H1 (cell line): ENCODE data around the gene WNT3A. TPM values are rescaled to one million over a fixed set of nuclear protein-coding genes. Genes with fewer than 3 reads are reported as not detected.

Experiments used
- BCL11A ChIP-seq, 2 experiments: IDR thresholded peaks; one replicate each; pipeline ENCODE4 v1.6.1; 2011; ENCODE audit warnings: low read depth in 2 of 2, low read length in 2 of 2, mild to moderate bottlenecking in 2 of 2
- CBX5 ChIP-seq: fragments of 300-800, 300-1000 bp; sonication (generic); IDR thresholded peaks from 2 replicates; pipeline ENCODE4 v1.7.1; 2016; ENCODE audit warnings: antibody characterized with exemption, low read length, low read depth
- CHD2 ChIP-seq: IDR thresholded peaks from 2 replicates; pipeline ENCODE4 v1.6.1; 2012; ENCODE audit warnings: low read length, improper control_type of control experiment
- E2F6 ChIP-seq: IDR thresholded peaks from 2 replicates; pipeline ENCODE4 v1.6.1; 2012; ENCODE audit warnings: inconsistent platforms
- HDAC6 ChIP-seq: IDR thresholded peaks from one replicate; pipeline ENCODE4 v1.7.1; 2012; ENCODE audit warnings: low read depth, mild to moderate bottlenecking, inconsistent platforms, low read length, moderate library complexity
- SIRT6 ChIP-seq: IDR thresholded peaks from one replicate; pipeline ENCODE4 v1.7.1; 2012; ENCODE audit warnings: low read length, inconsistent platforms
- SIX5 ChIP-seq: IDR thresholded peaks from 2 replicates; pipeline ENCODE4 v1.6.1; 2011; ENCODE audit warnings: mild to moderate bottlenecking, low read depth, low read length
- SUZ12 ChIP-seq: fragments of 200-600 bp; sonication (generic); IDR thresholded peaks from 2 replicates; pipeline ENCODE4 v1.6.1; 2012; ENCODE audit warnings: mild to moderate bottlenecking, inconsistent platforms, low read length, moderate library complexity, mixed read lengths
- ZNF274 ChIP-seq: IDR thresholded peaks from 2 replicates; pipeline ENCODE4 v1.7.0; 2012; ENCODE audit warnings: low read length, borderline replicate concordance; ENCODE audit errors: extremely low read depth
- polyA plus RNA-seq, 7 experiments: library from polyadenylated mRNA; depleted of rRNA in 3 of 7; stranded (reverse) in 5 of 7; unstranded in 2 of 7; fragments of >200 nt in 5 of 7; fragments of 200-250 nt in 2 of 7; gene quantifications; 1 replicate in 5 of 7; 2 replicates in 1 of 7; 4 replicates in 1 of 7; pipeline versions ENCODE4 v1.2.1 to v1.2.3, GENCODE V29; 2011 to 2013; ENCODE audit warnings: missing spikeins in 2 of 7, mixed read lengths in 2 of 7
- total RNA-seq: library from RNA; stranded (reverse); fragmentation: NEBNext Ultra II Directional; extraction: Animal tissue kit (Norgen Biotek cat#: 25700); gene quantifications from 2 replicates; pipeline ENCODE4 v1.2.1, GENCODE V29; 2021

The WNT3A gene
- total and polyA plus RNA-seq, 2 of the 8 experiments (the other 6 are each of a cell fraction or from before 2014, with no cell fraction given): 0.08 to 0.19 TPM

- TF ChIP-seq E2F6 (no peak), CBX5 (no peak), SUZ12 (no peak), SIRT6 (no peak), BCL11A (IDR thresholded peaks at IDR 0.05; ENCODE audit: low read depth in 2 of 2, low read length in 2 of 2) (no peak), CHD2 (no peak), HDAC6 (no peak), SIX5 (no peak), ZNF274 (no peak)
- TF ChIP-seq, all 59 proteins: peak for 0
Measured at GRCh38 chr1:228100822-228101613, 94.2 kb downstream of the WNT3A start (continued).
